ENCODE data around the gene TOX3. TPM values are rescaled to one million over a fixed set of nuclear protein-coding genes. Genes with fewer than 3 reads are reported as not detected.

The TOX3 gene
- total RNA-seq, 1 donor from 2014 or later: 3.9 TPM

- no peak for DNase-seq (ENCODE audit: low spot score)
Measured at GRCh38 chr16:52494145-52494544, 52.8 kb downstream of the TOX3 start.

GRCh38 chr16:52492789-52493357 is 54.1 kb downstream of the TOX3 start:
- no peak for DNase-seq (ENCODE audit: low spot score)

- no peak for DNase-seq (ENCODE audit: low spot score)
Measured at GRCh38 chr16:52491216-52491615, 55.7 kb downstream of the TOX3 start.

GRCh38 chr16:52489894-52490293 is 57.0 kb downstream of the TOX3 start:
- DNase-seq (ENCODE audit: low spot score): no peak

GRCh38 chr16:52488837-52489289 is 58.1 kb downstream of the TOX3 start:
- no peak for DNase-seq (ENCODE audit: low spot score)

GRCh38 chr16:52487849-52488457 is 59.0 kb downstream of the TOX3 start:
- no peak for DNase-seq (ENCODE audit: low spot score)

GRCh38 chr16:52480237-52480636 is 66.7 kb downstream of the TOX3 start:
- no peak for DNase-seq (ENCODE audit: low spot score)

- no peak for DNase-seq (ENCODE audit: low spot score)
Measured at GRCh38 chr16:52476111-52476510, 70.8 kb downstream of the TOX3 start.

- DNase-seq (ENCODE audit: low spot score): no peak
Measured at GRCh38 chr16:52474679-52475078, 72.3 kb downstream of the TOX3 start.

GRCh38 chr16:52473096-52473495 is 73.8 kb downstream of the TOX3 start:
- DNase-seq (ENCODE audit: low spot score): no peak

- no peak for DNase-seq (ENCODE audit: low spot score)
Measured at GRCh38 chr16:52471650-52472370, 75.1 kb downstream of the TOX3 start.

GRCh38 chr16:52470585-52470984 is 76.4 kb downstream of the TOX3 start:
- no peak for DNase-seq (ENCODE audit: low spot score)

GRCh38 chr16:52469775-52470174 is 77.2 kb downstream of the TOX3 start:
- DNase-seq (ENCODE audit: low spot score): peak; percentile 35

- no peak for DNase-seq (ENCODE audit: low spot score)
Measured at GRCh38 chr16:52469091-52469490, 77.9 kb downstream of the TOX3 start.

- DNase-seq (ENCODE audit: low spot score): no peak
Measured at GRCh38 chr16:52467753-52468152, 79.2 kb downstream of the TOX3 start.

- no peak for DNase-seq (ENCODE audit: low spot score)
Measured at GRCh38 chr16:52466994-52467393, 79.9 kb downstream of the TOX3 start.

GRCh38 chr16:52465711-52466267 is 81.2 kb downstream of the TOX3 start:
- DNase-seq (ENCODE audit: low spot score): no peak

- DNase-seq (ENCODE audit: low spot score): no peak
Measured at GRCh38 chr16:52463904-52464303, 83.0 kb downstream of the TOX3 start.

GRCh38 chr16:52462816-52463215 is 84.1 kb downstream of the TOX3 start:
- DNase-seq (ENCODE audit: low spot score): no peak

- peak; percentile 34 for DNase-seq (ENCODE audit: low spot score)
Measured at GRCh38 chr16:52460639-52461178, 86.2 kb downstream of the TOX3 start.

- DNase-seq (ENCODE audit: low spot score): no peak
Measured at GRCh38 chr16:52456368-52456767, 90.6 kb downstream of the TOX3 start.

GRCh38 chr16:52455549-52456277 is 91.2 kb downstream of the TOX3 start:
- DNase-seq (ENCODE audit: low spot score): no peak
